Non-pigmented ciliary epithelial cell (primary cell): Measurements from ENCODE around the gene GPAT3.
"Not testable (repeated sequence)": the region's sequence is repeated elsewhere in the genome, so short reads cannot be mapped to it uniquely, and the experiment has no call there.

Source experiments
- DNase-seq: peaks from one replicate; pipeline ENCODE4 v3.0.0-alpha.2; 2010; ENCODE audit warnings: low read depth

The GPAT3 gene

GRCh38 chr4:83604321-83604720 lies 68.4 kb downstream of the GPAT3 start:
- DNase-seq = no peak

DNA sequence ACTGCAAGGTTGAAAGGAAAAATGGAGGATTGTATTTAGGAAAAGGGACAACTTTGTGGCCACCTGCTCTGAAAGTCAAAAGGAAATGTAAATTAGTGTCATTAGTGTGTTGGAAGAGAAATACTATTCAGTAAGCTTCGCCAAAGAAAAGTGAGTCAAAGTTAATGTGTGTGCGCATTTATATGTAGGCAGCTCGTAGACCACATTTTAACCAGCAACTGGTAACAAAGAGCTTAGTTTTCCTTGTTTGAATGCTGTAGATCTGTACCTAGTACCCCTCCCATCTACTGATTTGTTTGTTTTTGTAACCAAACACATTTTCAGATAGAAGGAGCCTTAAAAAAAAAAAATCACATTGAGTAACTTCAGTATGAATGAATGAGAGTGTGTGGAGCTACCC lies 69.3 kb downstream of the GPAT3 start:
- no peak for DNase-seq

- DNase-seq = no peak
These were observed 69.8 kb downstream of the GPAT3 start for GRCh38 chr4:83605744-83606172.

- DNase-seq = no peak
These were observed 70.6 kb downstream of the GPAT3 start for GRCh38 chr4:83606460-83606859.

DNA sequence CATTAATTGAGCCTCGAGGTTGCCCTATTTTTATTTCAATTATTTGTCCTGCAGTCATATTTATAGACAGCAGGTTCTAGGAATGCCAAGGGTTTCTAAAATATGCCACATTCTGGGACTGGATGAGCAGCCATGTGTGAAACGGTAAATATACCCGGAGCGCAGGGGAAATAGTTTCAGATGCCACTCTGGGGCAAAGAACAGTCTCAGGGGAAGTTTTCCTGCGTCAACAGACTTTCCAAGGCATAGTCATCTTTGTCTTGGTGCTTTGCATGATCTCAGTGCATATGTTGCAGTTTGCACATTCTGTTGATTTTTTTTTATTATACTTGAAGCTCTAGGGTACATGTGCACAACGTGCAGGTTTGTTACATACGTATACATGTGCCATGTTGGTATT lies 71.0 kb downstream of the GPAT3 start:
- no peak for DNase-seq

DNA sequence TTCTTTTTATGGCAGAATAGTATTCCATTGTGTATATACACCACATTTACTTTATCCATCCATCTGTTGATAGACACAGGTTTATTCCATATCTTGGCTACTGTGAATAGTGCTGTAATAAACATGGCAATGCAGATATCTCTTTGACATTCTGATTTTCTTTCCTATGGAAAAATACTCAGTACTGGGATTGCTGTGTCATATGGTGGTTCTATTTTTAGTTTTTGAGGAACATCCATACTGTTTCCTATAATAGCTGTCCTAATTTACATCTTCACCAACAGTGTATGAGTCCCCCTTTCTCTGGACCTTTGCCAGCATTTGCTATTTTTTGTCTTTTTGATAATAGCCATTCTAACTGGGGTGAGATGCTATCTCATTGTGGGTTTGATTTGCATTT lies 73.5 kb downstream of the GPAT3 start:
- DNase-seq = no peak

DNA sequence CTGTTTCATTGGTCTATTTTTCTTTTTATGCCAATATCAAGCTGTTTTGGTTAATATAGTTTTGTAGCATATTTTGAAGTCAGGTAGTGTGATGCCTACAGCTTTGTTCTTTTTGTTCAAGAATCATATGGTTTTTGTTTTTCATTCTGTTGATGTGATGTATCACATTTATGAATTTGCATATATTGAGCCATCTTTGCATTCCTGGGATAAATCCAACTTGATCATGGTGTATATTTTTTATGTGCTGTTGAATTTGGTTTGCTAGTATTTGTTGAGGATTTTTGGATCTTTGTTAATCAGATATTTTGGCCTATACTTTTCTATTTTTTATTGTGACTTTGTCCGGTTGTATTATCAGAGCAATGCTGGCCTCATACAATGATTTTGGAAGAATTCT lies 74.8 kb downstream of the GPAT3 start:
- DNase-seq = no peak

DNA sequence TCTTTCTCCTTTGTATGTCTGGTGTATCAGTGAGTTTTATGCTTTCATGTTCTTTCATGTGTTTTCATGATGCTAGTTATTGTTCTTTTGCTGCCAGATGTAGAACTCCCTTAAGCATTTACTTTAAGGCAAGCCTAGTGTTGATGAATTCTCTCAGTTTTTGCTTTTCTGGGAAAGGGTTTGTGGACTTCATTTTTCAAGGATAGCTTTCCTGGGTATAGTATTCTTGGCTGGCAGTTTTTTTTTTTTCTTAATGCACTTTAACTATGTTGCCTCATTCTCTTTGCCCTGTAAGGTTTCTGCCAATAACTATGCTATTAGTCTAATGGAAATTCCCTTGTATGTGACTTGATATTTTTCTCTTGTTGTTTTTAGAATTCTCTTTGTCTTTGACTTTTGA lies 77.1 kb downstream of the GPAT3 start:
- no peak for DNase-seq

DNA sequence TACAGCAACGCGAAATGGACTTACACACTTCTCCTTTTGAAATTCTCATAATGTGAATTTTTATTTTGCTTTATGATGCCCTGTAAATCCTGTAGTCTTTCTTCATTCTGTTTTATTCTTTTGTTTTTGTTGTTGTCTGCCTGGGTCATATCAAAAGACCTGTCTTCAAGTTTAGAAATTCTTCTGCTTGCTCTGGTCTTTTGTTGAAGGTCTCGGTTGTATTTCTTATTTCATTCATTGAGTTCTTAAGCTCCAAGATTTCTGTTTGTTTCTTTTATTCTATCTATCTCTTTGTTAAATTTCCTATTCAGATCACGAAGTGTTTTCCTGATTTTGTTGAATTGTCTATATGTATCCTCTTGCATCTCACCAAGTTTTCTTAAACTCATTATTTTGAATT lies 78.1 kb downstream of the GPAT3 start:
- no peak for DNase-seq

DNA sequence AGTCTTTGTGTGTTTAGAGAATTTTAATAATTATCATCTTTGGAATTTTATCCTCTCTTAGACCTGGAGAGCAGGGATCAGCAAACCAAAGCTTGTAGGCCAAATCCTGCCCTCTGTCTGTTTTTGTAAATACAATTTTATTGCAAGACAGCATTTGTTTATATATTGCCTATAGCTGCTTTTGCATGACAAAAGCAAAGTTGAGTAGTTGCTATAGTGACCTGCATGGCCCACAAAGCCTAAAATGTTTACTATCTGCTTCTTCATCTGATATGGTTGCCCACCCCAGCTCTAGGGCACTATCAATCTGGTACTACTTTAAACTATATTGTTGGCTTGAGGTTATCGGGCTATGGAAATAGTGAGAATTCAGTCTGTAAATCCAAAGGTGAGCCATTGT lies 80.3 kb downstream of the GPAT3 start:
- no peak for DNase-seq

GRCh38 chr4:83617371-83618035 lies 81.6 kb downstream of the GPAT3 start:
- DNase-seq = no peak

GRCh38 chr4:83618431-83618830 lies 82.5 kb downstream of the GPAT3 start:
- no peak for DNase-seq

DNA sequence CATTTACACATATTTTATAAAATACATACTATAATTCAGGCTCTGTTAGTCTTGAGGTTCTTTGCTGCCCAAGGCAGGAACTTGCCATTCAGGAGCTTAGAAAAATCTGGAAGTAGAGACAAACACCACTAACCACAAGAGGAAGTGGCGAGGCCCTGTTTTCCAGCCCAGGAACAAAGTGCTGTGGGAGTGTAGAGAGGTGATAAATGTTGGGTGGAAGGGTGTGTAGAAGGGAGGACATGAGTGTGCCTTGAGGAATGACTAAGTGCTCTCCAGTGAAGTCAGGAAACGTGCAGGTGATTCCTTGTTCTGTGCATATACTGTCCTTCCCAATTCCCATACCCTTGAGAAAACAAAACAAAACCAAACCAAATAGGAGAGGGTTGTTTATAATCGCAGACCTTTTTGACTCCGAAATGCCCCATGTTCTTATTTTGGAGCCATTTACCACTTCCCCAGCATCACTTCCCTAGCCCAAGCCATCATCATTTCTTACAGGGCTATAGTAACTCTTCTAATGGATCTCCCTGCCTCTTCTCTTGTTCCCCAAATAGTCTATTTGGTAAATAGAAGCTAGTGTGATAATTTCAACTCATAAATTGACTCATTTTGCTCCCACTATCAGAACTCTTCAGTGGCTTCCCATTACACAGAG lies 83.2 kb downstream of the GPAT3 start:
- DNase-seq = no peak

DNA sequence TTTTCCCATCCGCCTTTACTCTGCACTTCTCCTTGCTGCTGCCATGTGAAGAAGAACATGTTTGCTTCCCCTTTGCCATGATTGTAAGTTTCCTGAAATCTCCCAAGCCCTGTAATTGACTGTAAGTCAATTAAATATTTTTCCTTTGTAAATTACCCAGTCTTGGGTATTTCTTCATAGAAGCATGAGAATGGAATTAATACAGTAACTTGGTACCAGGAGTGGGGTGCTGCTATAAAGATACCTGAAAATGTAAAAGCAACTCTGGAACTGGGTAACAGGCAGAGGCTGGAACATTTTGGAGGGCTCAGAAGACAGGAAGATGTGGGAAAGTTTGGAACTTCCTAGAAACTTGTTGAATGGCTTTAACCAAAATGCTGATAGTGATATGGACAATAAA lies 86.2 kb downstream of the GPAT3 start:
- not testable (repeated sequence) for DNase-seq

- no peak for DNase-seq
These were observed 89.9 kb downstream of the GPAT3 start for GRCh38 chr4:83625821-83626220.

DNA sequence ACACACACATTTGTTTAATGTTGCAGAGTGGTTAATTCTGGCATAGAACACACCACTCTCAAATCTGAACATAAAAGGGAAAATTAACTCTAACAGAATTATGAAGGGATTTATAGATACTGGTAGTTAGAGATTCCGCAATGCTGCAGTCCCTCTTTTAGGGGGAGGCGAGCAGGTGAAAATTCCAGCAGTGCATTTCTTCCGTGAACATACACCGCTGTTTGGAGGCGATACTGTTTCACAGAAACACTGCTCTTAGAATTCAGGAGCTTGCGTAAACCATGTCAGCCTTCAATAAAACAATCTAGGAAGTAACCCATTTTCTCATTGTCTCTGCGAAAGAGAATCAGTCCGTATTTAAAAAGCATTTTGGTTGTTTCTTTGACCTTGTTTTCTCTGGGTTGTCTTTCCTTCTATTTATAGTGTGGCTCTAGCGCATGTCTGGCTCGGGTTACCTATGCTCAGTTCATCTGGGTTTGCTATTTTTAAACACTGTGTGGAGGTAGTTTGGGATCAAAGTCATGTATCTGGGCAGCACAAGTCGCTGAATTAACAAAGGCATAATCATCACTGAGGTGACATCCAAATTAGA lies 90.4 kb downstream of the GPAT3 start:
- DNase-seq = no peak

GRCh38 chr4:83629945-83630721 lies 94.2 kb downstream of the GPAT3 start:
- peak; percentile 44 for DNase-seq

- DNase-seq = peak; percentile 22
These were observed 95.2 kb downstream of the GPAT3 start for GRCh38 chr4:83631066-83631465.

GRCh38 chr4:83636930-83637329 lies 101.0 kb downstream of the GPAT3 start:
- DNase-seq = no peak

DNA sequence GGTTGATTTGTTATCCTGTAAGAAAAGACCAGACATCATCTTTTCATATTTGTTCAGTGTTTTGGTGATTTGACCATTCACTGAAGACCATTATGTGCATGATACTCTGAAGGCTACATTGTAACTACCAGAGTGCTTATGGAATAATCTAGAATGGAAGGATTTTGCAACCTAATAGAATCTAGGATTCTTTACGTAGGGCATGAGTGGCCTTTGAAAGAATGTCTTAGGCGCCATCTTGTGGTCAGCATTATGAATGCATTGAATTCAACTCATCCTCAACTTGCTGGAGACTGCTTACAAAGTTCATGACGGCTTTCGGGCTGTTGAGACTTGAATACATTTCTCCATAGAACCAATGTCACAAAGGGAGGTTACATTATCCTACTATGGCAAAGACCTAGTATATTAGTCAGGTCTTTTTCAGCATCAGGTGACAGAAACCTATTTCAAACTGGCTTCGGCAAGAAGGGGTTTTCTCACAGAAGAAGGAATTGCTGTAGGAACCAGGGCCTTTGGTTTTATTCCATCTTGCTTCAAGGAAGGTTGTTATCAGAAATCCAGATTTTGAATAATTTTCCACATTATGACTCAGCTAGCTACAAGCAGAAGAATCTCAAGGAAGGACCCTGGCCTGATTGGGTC lies 104.1 kb downstream of the GPAT3 start:
- peak; percentile 47 for DNase-seq

GRCh38 chr4:83643036-83643435 lies 107.1 kb downstream of the GPAT3 start:
- DNase-seq = no peak
